OCI-LY7 (cell line): ENCODE measurements around the gene SLC25A6. TPM values are rescaled to one million over a fixed set of nuclear protein-coding genes. Genes with fewer than 3 reads are reported as not detected.
"Not testable (repeated sequence)": the region's sequence is repeated elsewhere in the genome, so short reads cannot be mapped to it uniquely, and the experiment has no call there.

ENCODE experiments used
- BruUV-seq: library from RNA; stranded (reverse); fragments of 400-500 nt; replicated peaks from 2 replicates; lab custom pipeline; 2021; lab: Mats Ljungman, UMichigan
- CTCF ChIA-PET: fragments of 300-600 bp; sonication (Branson Sonifier 250); formaldehyde crosslinking; loops from one replicate; lab custom pipeline; 2022; ENCODE audit warnings: antibody characterized with exemption; ENCODE audit not compliant: unreplicated experiment; lab: Charles Lee
- POLR2A ChIA-PET: fragments of 300-600 bp; sonication (Branson Sonifier 250); formaldehyde crosslinking; loops from one replicate; lab custom pipeline; 2022; ENCODE audit warnings: antibody characterized with exemption; lab: Charles Lee
- DNase-seq: peaks from one replicate; pipeline ENCODE4 v3.0.0-alpha.2; 2015; ENCODE audit warnings: low spot score
- H2AFZ ChIP-seq: fragments of 200-600 bp; sonication (generic), shearing (Covaris generic); 2 replicates; pipeline ENCODE4 v1.6.1; 2014; ENCODE audit warnings: mild to moderate bottlenecking, antibody characterized with exemption, low read length, moderate library complexity
- H3K27ac ChIP-seq: fragments of 200-600 bp; sonication (generic); 2 replicates; pipeline ENCODE4 v1.5.1; 2014; ENCODE audit warnings: mixed run types, low read depth, mild to moderate bottlenecking, moderate library complexity, low read length, inconsistent platforms; ENCODE audit not compliant: poor library complexity, severe bottlenecking
- H3K36me3 ChIP-seq: fragments of 200-600 bp; sonication (generic); 2 replicates; pipeline ENCODE4 v1.6.1; 2014; ENCODE audit warnings: mild to moderate bottlenecking, antibody characterized with exemption, low read length, moderate library complexity, mixed read lengths; ENCODE audit not compliant: insufficient read depth
- H3K4me1 ChIP-seq: fragments of 200-600 bp; sonication (generic); 2 replicates; pipeline ENCODE4 v1.5.1; 2014; ENCODE audit warnings: mild to moderate bottlenecking, low read length; ENCODE audit not compliant: insufficient read depth, poor library complexity, severe bottlenecking
- H3K4me2 ChIP-seq: fragments of 200-600 bp; sonication (generic); 2 replicates; pipeline ENCODE4 v1.6.1; 2014; ENCODE audit warnings: mild to moderate bottlenecking, low read length
- H3K4me3 ChIP-seq: fragments of 200-600 bp; sonication (generic); 2 replicates; pipeline ENCODE4 v1.5.1; 2014; ENCODE audit warnings: mild to moderate bottlenecking, low read depth, low read length; ENCODE audit not compliant: poor library complexity, severe bottlenecking
- H3K79me2 ChIP-seq: fragments of 200-600 bp; sonication (generic); 2 replicates; pipeline ENCODE4 v1.6.1; 2016; ENCODE audit warnings: low read depth, mild to moderate bottlenecking, low read length, moderate library complexity, mixed read lengths; ENCODE audit not compliant: insufficient read depth
- H3K9me2 ChIP-seq: fragments of 200-600 bp; sonication (generic); 2 replicates; pipeline ENCODE4 v1.6.1; 2016; ENCODE audit warnings: mild to moderate bottlenecking, low read length, mixed read lengths; ENCODE audit not compliant: insufficient read depth
- H3K9me3 ChIP-seq: fragments of 200-600 bp; sonication (generic); 2 replicates; pipeline ENCODE4 v1.6.1; 2014; ENCODE audit warnings: mild to moderate bottlenecking, mixed run types, low read length, mixed read lengths
- H4K20me1 ChIP-seq: fragments of 200-600 bp; sonication (generic); 2 replicates; pipeline ENCODE4 v1.6.1; 2014; ENCODE audit warnings: mild to moderate bottlenecking, antibody characterized with exemption, low read length, moderate library complexity, mixed read lengths; ENCODE audit not compliant: insufficient read depth
- CTCF ChIP-seq: fragments of 200-600 bp; sonication (generic); conservative IDR thresholded peaks from 2 replicates; pipeline ENCODE4 v1.5.1; 2014; ENCODE audit warnings: mild to moderate bottlenecking, antibody characterized with exemption, low read length, moderate library complexity, mixed read lengths
- EZH2phosphoT487 ChIP-seq: fragments of 200-600 bp; sonication (generic); IDR thresholded peaks from 2 replicates; pipeline ENCODE4 v1.6.1; 2018; ENCODE audit warnings: low read depth, borderline replicate concordance, mild to moderate bottlenecking, mixed run types, antibody characterized with exemption, low read length, moderate library complexity, mixed read lengths
- intact Hi-C: fragments of 100-400 bp; cut with micrococcal nuclease; formaldehyde crosslinking; loops from one replicate; pipeline ENCODE4 v1.10.0; 2022; ENCODE audit not compliant: unreplicated experiment
- total RNA-seq, 2 experiments: library from RNA; depleted of rRNA in 1 of 2; stranded (reverse); fragments of >200 nt in 1 of 2; shearing (Covaris generic) in 1 of 2; gene quantifications; 2 replicates each; pipeline ENCODE4 v1.2.3, GENCODE V29; 2014 to 2022

SLC25A6 gene
- total RNA-seq, 2 experiments from 2014 or later = 196 to 444 TPM

- CTCF ChIA-PET = no interaction called here
- POLR2A ChIA-PET = no interaction called here
- DNase-seq = no peak
- H3K79me2 ChIP-seq = no peaks in the 10 kb centered on the region
- H3K4me1 ChIP-seq = no peaks in the 10 kb centered on the region
- no peak overlapping the region for H3K4me2 ChIP-seq
- H4K20me1 ChIP-seq = no peaks in the 10 kb centered on the region
- TF ChIP-seq EZH2phosphoT487 = no peak
- no peak for TF ChIP-seq CTCF
- intact Hi-C loops = no loop called here
- no peak overlapping the region for H2AFZ ChIP-seq
- no peaks in the 10 kb centered on the region for H3K9me3 ChIP-seq
- no TSS peak for BruUV-seq
- H3K36me3 ChIP-seq = no peaks in the 10 kb centered on the region
- H3K4me3 ChIP-seq = no peak overlapping the region
- no peaks in the 10 kb centered on the region for H3K9me2 ChIP-seq
- H3K27ac ChIP-seq = no peak overlapping the region
Observed at GRCh38 chrX:1368385-1368698, 23.6 kb downstream of the SLC25A6 start.

- DNase-seq, BruUV-seq, H3K79me2 ChIP-seq, H3K27ac ChIP-seq, CTCF ChIA-PET, H3K9me2 ChIP-seq, H3K4me3 ChIP-seq, POLR2A ChIA-PET, H3K4me1 ChIP-seq, H3K36me3 ChIP-seq, H2AFZ ChIP-seq, intact Hi-C loops, H4K20me1 ChIP-seq, H3K4me2 ChIP-seq, H3K9me3 ChIP-seq: not testable (repeated sequence)
Observed at GRCh38 chrX:1366363-1366762, 25.6 kb downstream of the SLC25A6 start.

GRCh38 chrX:1361910-1362309 lies 30.0 kb downstream of the SLC25A6 start:
- no peak overlapping the region for H3K4me2 ChIP-seq
- no TSS peak for BruUV-seq
- intact Hi-C loops = no loop called here
- ChIA-PET CTCF (no interaction called here), POLR2A (no interaction called here)
- H3K4me3 ChIP-seq = no peak overlapping the region
- H2AFZ ChIP-seq = no peak overlapping the region
- H3K79me2 ChIP-seq = no peaks in the 10 kb centered on the region
- H4K20me1 ChIP-seq = no peaks in the 10 kb centered on the region
- H3K9me3 ChIP-seq = no peaks in the 10 kb centered on the region
- no peaks in the 10 kb centered on the region for H3K9me2 ChIP-seq
- no peaks in the 10 kb centered on the region for H3K36me3 ChIP-seq
- H3K27ac ChIP-seq = no peak overlapping the region
- no peak for DNase-seq
- no peaks in the 10 kb centered on the region for H3K4me1 ChIP-seq
- TF ChIP-seq EZH2phosphoT487 (no peak), CTCF (no peak)
